ENCODE measurements around the gene RBM15B. TPM values are rescaled to one million over a fixed set of nuclear protein-coding genes. Genes with fewer than 3 reads are reported as not detected.
"Not testable (repeated sequence)": the region's sequence is repeated elsewhere in the genome, so short reads cannot be mapped to it uniquely, and the experiment has no call there.

Gene RBM15B
- total RNA-seq, 1 donor: 31.1 TPM

DNA sequence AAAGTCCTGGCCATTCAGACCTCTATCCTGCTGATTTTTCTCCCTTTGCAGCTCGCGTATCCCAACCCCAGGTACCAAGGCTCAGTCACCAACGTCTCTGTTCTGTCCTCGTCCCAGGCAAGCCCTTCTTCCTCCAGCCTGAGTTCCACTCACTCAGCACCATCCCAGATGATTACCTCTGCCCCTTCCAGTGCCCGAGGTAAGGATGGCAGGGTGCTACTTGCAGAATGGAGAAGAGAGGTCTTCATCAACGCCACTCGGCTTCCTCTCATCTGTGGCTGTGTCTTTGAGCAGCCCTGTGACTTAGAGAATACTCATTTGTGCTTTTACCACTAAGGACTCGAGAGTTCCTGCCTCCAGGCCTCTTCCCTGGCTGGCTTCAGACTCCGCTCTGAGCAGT is 28.6 kb upstream of the RBM15B start:
- no peak overlapping the region for H3K4me3 ChIP-seq (ENCODE audit: low read depth, low read length)
- TF ChIP-seq, protein P1, sequence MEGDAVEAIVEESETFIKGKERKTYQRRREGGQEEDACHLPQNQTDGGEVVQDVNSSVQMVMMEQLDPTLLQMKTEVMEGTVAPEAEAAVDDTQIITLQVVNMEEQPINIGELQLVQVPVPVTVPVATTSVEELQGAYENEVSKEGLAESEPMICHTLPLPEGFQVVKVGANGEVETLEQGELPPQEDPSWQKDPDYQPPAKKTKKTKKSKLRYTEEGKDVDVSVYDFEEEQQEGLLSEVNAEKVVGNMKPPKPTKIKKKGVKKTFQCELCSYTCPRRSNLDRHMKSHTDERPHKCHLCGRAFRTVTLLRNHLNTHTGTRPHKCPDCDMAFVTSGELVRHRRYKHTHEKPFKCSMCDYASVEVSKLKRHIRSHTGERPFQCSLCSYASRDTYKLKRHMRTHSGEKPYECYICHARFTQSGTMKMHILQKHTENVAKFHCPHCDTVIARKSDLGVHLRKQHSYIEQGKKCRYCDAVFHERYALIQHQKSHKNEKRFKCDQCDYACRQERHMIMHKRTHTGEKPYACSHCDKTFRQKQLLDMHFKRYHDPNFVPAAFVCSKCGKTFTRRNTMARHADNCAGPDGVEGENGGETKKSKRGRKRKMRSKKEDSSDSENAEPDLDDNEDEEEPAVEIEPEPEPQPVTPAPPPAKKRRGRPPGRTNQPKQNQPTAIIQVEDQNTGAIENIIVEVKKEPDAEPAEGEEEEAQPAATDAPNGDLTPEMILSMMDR (IDR thresholded peaks at IDR 0.05; ENCODE audit: insufficient read depth, low read depth, low read length): no peak
- DNase-seq (ENCODE audit: low read depth): no peak

DNA sequence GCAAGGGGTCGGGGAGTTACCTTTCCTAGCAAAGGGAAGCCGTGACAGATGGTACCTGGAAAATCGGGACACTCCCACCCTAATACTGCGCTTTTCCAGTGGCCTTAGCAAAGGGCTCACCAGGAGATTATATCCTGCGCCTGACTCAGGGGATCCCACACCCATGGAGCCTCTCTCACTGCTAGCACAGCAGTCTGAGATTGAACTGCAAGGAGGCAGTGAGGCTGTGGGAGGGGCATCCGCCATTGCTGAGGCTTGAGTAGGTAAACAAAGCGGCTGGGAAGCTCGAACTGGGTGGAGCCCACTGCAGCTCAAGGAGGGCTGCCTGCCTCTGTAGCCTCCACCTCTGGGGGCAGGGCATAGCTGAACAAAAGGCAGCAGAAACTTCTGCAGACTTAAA is 22.8 kb upstream of the RBM15B start:
- not testable (repeated sequence) for H3K4me3 ChIP-seq (ENCODE audit: low read depth, low read length); DNase-seq (ENCODE audit: low read depth)

DNA sequence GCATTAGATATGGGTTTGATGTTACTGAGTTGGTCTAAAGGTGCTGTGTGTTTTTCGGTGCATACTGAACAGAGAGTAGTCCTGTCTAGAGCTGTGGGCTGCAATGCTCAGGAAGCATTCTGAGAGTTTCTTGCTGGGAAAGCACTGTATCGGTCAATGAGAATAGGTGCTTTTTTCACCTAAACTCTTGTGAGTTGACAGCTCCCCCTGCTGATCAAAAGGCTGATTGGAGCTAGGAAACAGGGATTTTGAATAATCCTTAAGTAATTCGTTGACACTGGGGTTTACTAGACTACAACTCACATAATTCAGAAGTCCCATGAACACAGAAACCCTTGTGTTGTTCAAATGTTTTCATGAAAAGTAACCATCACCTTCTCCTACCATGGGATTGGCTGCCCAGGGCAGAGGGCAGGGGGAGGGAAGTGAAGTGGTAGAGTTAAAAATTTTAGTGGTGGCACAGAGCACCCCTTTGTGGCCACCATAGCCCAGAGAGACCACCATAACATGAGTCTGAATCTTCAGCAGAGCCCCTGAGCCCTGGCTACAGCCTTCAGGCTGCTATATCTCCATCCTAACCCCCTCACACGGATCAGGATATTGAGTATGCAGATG is 19.0 kb upstream of the RBM15B start:
- peak; percentile 81 for DNase-seq (ENCODE audit: low read depth)
- TF ChIP-seq, protein P1 (IDR thresholded peaks at IDR 0.05; ENCODE audit: insufficient read depth, low read depth, low read length): peak; percentile 79
- H3K4me3 ChIP-seq (ENCODE audit: low read depth, low read length): no peak overlapping the region

DNA sequence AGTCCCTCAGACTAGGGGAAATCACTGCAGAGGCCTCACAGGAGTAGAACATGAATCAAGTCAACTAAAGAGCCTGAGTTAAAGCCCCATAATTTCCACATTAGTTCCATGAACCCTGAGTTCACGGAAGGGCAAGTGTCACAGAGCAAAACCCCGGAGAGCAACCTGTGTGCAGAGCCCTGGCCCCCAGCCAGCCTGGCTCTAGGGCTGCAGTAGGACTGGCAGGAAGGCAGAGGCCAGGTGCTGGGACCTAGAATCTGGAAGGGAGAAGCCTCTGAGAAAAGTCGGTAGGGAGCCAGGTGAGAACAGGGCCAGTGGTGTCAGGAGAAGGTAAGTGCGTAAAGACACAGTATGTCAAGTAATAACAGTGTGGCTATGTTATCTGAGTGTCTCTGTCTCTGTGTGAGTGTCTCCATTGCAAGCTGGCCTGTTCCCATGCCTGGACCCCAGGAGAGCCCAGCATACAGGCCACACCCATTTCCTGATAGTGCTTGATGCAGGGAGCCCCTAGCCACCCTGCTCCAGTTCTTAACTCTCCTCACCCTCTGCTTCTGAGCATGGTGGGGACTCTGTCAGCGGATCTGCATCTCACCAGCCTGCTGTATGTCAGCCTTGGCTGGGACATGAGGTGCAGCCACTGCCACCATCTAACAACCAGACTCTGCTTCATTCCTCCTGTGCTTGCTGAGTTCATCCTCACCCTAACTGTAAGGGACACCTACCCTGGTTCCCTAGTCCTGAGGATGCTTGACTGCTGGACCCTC is 17.2 kb upstream of the RBM15B start:
- no peak for DNase-seq (ENCODE audit: low read depth)
- no peak overlapping the region for H3K4me3 ChIP-seq (ENCODE audit: low read depth, low read length)
- TF ChIP-seq, protein P1 (IDR thresholded peaks at IDR 0.05; ENCODE audit: insufficient read depth, low read depth, low read length): no peak

DNA sequence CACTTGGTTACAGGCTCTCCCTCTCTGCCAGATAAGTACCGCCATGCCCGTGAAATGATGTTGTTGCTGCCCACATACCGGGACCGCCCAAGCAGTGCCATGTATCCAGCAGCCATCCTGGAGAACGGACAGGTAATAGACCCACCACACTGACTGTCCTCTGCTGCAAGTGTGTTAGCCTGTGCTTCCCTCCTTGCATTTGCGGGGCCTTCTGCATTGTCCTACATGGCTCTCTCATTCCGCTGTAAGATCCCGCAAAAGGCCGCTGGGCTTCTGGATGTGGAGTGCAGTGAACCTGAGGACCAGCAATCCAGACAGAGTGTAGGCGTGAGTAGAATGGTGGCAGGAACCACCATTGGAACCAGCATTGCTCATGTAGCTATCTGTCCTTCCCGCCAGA is 16.6 kb upstream of the RBM15B start:
- TF ChIP-seq, protein P1 (IDR thresholded peaks at IDR 0.05; ENCODE audit: insufficient read depth, low read depth, low read length): no peak
- H3K4me3 ChIP-seq (ENCODE audit: low read depth, low read length): no peak overlapping the region
- no peak for DNase-seq (ENCODE audit: low read depth)

DNA sequence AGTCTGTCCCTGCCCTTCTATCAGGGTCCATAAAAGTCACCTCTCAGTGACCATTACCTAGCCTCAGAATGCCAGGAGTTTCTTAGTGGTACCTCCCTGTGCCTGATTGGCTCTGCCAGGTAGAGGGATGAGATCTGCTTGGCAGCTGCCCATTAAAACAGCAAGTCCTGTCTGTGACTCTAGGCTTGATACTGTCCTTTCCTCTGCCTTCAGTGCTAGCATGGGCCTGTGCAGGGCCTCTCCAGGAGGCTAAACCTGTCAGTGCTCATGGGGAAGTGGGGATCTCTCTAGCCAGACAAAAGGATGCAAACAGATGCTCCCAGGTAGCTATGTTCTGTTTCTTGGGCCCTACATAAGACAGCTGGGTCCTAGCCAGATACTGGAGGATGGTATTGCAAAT is 15.9 kb upstream of the RBM15B start:
- TF ChIP-seq, protein P1 (IDR thresholded peaks at IDR 0.05; ENCODE audit: insufficient read depth, low read depth, low read length): no peak
- H3K4me3 ChIP-seq (ENCODE audit: low read depth, low read length): no peak overlapping the region
- DNase-seq (ENCODE audit: low read depth): no peak

DNA sequence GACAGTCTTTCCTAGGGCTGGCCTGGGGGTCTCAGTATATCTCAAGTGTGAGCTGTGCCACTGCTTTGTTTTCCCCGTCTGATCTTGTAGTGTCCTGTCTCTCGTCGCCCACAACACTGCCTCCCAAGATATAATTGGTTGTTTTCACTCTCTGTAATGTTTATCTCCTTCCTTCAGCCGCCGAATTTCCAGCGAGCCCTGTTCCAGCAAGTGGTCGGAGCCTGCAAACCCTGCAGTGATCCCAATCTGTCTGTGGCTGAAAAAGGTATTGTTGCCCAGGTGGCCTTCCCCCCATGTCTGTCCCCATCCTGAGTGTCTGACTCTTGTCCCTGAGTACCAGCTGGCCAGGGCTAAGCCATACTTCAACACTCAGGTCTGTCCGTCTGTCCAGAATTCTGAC is 15.5 kb upstream of the RBM15B start:
- TF ChIP-seq, protein P1 (IDR thresholded peaks at IDR 0.05; ENCODE audit: insufficient read depth, low read depth, low read length): no peak
- H3K4me3 ChIP-seq (ENCODE audit: low read depth, low read length): no peak overlapping the region
- DNase-seq (ENCODE audit: low read depth): no peak
